Measurements from ENCODE around the gene PPP3R2. TPM values are rescaled to one million over a fixed set of nuclear protein-coding genes. Genes with fewer than 3 reads are reported as not detected.

The PPP3R2 gene
- total RNA-seq, 6 experiments from 2014 or later: not detected

DNA sequence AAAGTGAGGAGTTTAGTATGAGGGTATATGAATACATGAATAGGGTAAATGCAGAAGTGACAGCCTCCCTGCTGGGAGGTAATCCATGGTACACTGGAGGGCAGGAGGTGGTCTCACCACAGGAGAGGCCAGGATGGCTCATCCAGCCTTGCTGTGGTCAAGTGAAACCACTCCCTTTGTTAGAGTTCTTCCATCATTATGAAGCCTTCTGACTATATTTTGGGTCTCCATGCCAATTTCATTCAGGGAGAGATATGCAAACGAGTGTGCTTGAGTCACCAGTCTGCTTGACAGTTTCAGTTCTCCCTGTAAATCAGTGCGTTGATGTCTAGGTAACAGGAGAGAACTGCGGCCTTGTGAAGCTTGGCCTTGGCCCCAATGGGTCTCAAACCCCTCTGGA lies 16.4 kb downstream of the PPP3R2 start:
- no peak for ATAC-seq
- WGBS (ENCODE audit: insufficient coverage, low coverage, low lambda C conversion rate, missing lambda C conversion rate): 59% methylated on average over 3 of the region's 3 CpGs

DNA sequence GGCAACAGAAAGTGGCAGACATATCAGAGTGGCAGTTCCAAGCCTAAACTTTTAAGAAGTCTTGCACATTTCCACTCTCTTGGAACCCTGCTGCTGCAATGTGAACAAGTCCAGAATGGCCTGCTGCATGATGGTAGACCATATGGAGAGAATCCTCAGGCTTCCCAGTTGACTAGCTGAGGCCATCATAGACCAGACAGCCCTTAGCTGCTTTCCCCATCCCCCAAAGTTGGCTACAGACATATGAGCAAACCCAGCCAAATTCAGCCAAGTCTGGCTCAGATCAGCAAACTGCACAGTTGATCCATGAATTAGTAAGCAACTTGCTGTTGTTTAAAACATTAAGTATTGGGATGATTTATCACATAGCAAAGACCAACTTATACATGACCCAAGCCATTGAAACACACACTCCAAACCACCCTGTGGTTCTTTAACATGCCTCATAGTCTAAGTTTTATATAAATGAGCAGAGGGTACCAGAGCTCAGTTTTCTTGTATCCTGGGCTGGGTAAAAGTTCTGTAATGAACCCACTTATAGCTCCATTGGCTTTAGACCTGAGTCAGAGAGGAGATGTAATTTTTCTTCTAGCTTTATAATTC lies 19.9 kb downstream of the PPP3R2 start:
- ATAC-seq (peak; percentile 43 to 79 (median 60)), DNase-seq (no peak)
- H3K4me3 ChIP-seq: no peak overlapping the region
- intact Hi-C loops (cut with DNase I): no loop called here
- TF ChIP-seq, protein P1, sequence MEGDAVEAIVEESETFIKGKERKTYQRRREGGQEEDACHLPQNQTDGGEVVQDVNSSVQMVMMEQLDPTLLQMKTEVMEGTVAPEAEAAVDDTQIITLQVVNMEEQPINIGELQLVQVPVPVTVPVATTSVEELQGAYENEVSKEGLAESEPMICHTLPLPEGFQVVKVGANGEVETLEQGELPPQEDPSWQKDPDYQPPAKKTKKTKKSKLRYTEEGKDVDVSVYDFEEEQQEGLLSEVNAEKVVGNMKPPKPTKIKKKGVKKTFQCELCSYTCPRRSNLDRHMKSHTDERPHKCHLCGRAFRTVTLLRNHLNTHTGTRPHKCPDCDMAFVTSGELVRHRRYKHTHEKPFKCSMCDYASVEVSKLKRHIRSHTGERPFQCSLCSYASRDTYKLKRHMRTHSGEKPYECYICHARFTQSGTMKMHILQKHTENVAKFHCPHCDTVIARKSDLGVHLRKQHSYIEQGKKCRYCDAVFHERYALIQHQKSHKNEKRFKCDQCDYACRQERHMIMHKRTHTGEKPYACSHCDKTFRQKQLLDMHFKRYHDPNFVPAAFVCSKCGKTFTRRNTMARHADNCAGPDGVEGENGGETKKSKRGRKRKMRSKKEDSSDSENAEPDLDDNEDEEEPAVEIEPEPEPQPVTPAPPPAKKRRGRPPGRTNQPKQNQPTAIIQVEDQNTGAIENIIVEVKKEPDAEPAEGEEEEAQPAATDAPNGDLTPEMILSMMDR (IDR thresholded peaks at IDR 0.05): no peak
- TF ChIP-seq POLR2A (IDR thresholded peaks at IDR 0.05): no peak
- H3K9me3 ChIP-seq: no peaks in the 10 kb centered on the region
- H3K27ac ChIP-seq: no peak overlapping the region
- no peaks in the 10 kb centered on the region for H3K27me3 ChIP-seq
- H3K4me1 ChIP-seq: peaks cover 0 to 9% (median 0%) of the 10 kb centered on the region in 4 donors
- H3K36me3 ChIP-seq: no peaks in the 10 kb centered on the region

More for the DNA sequence above, 16.4 kb downstream of the PPP3R2 start:
- peaks cover 0 to 9% (median 0%) of the 10 kb centered on the region in 4 donors for H3K4me1 ChIP-seq
- H3K36me3 ChIP-seq: no peaks in the 10 kb centered on the region
- DNase-seq: no peak
- intact Hi-C loops (cut with DNase I): no loop called here
- H3K27ac ChIP-seq: no peak overlapping the region
- H3K4me3 ChIP-seq: no peak overlapping the region
- no peaks in the 10 kb centered on the region for H3K9me3 ChIP-seq
- TF ChIP-seq, protein P1 (IDR thresholded peaks at IDR 0.05): no peak
- TF ChIP-seq POLR2A (IDR thresholded peaks at IDR 0.05): no peak
- no peaks in the 10 kb centered on the region for H3K27me3 ChIP-seq

DNA sequence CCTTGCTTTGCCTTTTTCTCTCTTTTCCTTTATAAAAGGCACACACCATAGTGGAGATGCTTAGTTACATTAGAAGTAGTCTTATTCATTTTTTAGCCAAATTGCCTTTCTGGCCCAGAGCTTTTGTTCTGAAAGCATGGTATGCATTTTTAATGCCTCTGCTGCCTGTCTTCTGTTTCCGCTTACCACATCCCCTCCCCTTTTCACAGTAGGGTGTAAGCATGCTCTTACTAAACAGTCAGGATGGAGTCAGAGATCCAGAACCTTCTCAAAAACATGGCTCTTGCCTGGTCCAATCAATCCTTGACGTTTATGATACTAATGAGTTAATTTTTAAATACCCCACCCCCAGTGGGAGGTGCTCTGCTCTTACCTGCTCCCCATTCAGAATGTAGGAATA lies 22.5 kb downstream of the PPP3R2 start:
- Histone ChIP-seq H3K27me3 (no peaks in the 10 kb centered on the region), H3K27ac (no peak overlapping the region), H3K9me3 (no peaks in the 10 kb centered on the region), H3K4me3 (no peak overlapping the region), H3K4me1 (peaks cover 0 to 9% (median 0%) of the 10 kb centered on the region in 4 donors), H3K36me3 (no peaks in the 10 kb centered on the region)
- ATAC-seq: no peak
- intact Hi-C loops (cut with DNase I): no loop called here
- WGBS (ENCODE audit: insufficient coverage, low coverage, low lambda C conversion rate, missing lambda C conversion rate): 88% methylated on average over 2 of the region's 2 CpGs
- TF ChIP-seq POLR2A (IDR thresholded peaks at IDR 0.05): no peak
- TF ChIP-seq, protein P1 (IDR thresholded peaks at IDR 0.05): no peak
- DNase-seq: no peak

DNA sequence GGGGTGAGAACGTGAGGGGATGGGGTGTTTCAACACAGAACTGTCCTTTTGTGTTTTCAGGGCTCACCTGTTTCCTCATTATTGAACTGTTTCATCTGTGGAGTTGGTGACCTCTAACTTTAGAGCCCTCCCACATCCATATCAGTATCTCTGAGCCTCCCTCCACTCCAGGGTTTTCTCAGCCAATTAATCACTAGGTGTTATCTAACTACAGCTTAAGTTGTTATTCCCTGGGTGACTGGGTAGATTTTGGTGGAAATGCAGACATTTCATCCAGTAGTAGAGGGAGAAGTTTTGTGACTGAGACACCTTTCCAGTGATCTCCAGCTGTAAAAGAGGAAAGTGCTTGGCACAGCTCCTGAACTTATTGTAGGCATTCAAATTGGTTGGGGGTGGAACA lies 23.7 kb downstream of the PPP3R2 start:
- Histone ChIP-seq H3K4me3 (no peak overlapping the region), H3K4me1 (peaks cover 0 to 9% (median 0%) of the 10 kb centered on the region in 4 donors), H3K27me3 (no peaks in the 10 kb centered on the region), H3K36me3 (peaks cover 0 to 4% (median 0%) of the 10 kb centered on the region in 4 donors), H3K27ac (no peak overlapping the region), H3K9me3 (no peaks in the 10 kb centered on the region)
- no peak for TF ChIP-seq POLR2A (IDR thresholded peaks at IDR 0.05)
- TF ChIP-seq, protein P1 (IDR thresholded peaks at IDR 0.05): no peak
- ATAC-seq (no peak), DNase-seq (no peak)
- intact Hi-C loops (cut with DNase I): no loop called here
- WGBS (ENCODE audit: insufficient coverage, low coverage, low lambda C conversion rate, missing lambda C conversion rate): 67% methylated on average over 1 of the region's 1 CpG
